GM10266 (cell line): ENCODE data around the gene DYSF.
"Not testable (repeated sequence)": the region's sequence is repeated elsewhere in the genome, so short reads cannot be mapped to it uniquely, and the experiment has no call there.

Experiments used
- DNase-seq: peaks from one replicate; pipeline ENCODE4 v3.0.0; 2012; ENCODE audit errors: extremely low spot score
- CTCF ChIP-seq: IDR thresholded peaks from 2 replicates; pipeline ENCODE4 v1.5.1; 2012; ENCODE audit warnings: mild to moderate bottlenecking, low read depth; ENCODE audit not compliant: control insufficient read depth, insufficient read depth; ENCODE audit errors: missing control alignments

The DYSF gene

GRCh38 chr2:71453404-71454220 lies at the start of gene DYSF:
TSS of gene DYSF (plus strand) at chr2:71453561.
- no peak for TF ChIP-seq CTCF
- DNase-seq: no peak

- no peak for TF ChIP-seq CTCF
- DNase-seq: no peak
Measured at GRCh38 chr2:71409611-71410010, 43.8 kb upstream of the DYSF start.

GRCh38 chr2:71410696-71411095 lies 42.7 kb upstream of the DYSF start:
- no peak for TF ChIP-seq CTCF
- no peak for DNase-seq

- not testable (repeated sequence) for DNase-seq
Measured at GRCh38 chr2:71416866-71417265, 36.5 kb upstream of the DYSF start.

GRCh38 chr2:71417300-71418202 lies 35.8 kb upstream of the DYSF start:
- TF ChIP-seq CTCF: no peak
- no peak for DNase-seq

- no peak for TF ChIP-seq CTCF
- no peak for DNase-seq
Measured at GRCh38 chr2:71419145-71419544, 34.2 kb upstream of the DYSF start.

GRCh38 chr2:71419976-71420375 lies 33.4 kb upstream of the DYSF start:
- no peak for TF ChIP-seq CTCF
- DNase-seq: no peak
